KOPT-K1 (cell line): ENCODE data around the gene FRMPD1.

ENCODE experiments used
- H3K27ac ChIP-seq: fragments of 200-600 bp; sonication (generic); 2 replicates; pipeline ENCODE4 v1.5.1; 2016; ENCODE audit warnings: antibody characterized with exemption, mild to moderate bottlenecking, low read depth, low read length; ENCODE audit not compliant: poor library complexity, severe bottlenecking
- H3K36me3 ChIP-seq: fragments of 200-600 bp; sonication (generic); 2 replicates; pipeline ENCODE4 v1.5.1; 2017; ENCODE audit warnings: antibody characterized with exemption, mild to moderate bottlenecking, low read length, moderate library complexity; ENCODE audit not compliant: insufficient read depth
- H3K9me3 ChIP-seq: fragments of 200-600 bp; sonication (generic); 2 replicates; pipeline ENCODE4 v1.5.1; 2017; ENCODE audit warnings: antibody characterized with exemption, low read length, mild to moderate bottlenecking; ENCODE audit not compliant: insufficient read depth, poor library complexity, severe bottlenecking

FRMPD1 gene

GRCh38 chr9:37650299-37650872, 368 bp upstream of the FRMPD1 start:
- Histone ChIP-seq H3K36me3 (no peaks in the 10 kb centered on the region), H3K9me3 (no peaks in the 10 kb centered on the region), H3K27ac (no peak overlapping the region)

DNA sequence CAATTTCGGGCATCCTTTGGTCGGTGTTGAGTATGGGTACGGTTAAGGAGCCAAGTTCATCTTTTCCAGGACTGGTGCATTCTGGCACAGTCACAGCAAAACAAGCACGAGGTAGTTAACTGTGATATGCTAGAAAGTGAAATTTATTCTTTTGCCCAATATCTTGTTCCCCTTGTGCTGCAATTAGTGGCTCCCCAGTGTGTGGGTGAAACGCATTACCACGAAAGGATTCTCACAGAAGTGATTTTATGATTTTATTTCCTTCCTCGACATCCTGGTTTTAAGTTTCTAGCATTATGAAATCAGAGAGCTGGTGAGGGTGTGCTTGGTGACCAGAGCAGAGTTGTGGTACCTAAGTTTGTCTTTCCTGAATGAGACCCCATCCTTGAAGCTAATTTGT, 1.5 kb downstream of the FRMPD1 start:
- Histone ChIP-seq H3K27ac (no peak overlapping the region), H3K36me3 (no peaks in the 10 kb centered on the region), H3K9me3 (no peaks in the 10 kb centered on the region)

- Histone ChIP-seq H3K36me3 (no peaks in the 10 kb centered on the region), H3K9me3 (no peaks in the 10 kb centered on the region), H3K27ac (no peak overlapping the region)
Observed at GRCh38 chr9:37653385-37653784, 2.6 kb downstream of the FRMPD1 start.

DNA sequence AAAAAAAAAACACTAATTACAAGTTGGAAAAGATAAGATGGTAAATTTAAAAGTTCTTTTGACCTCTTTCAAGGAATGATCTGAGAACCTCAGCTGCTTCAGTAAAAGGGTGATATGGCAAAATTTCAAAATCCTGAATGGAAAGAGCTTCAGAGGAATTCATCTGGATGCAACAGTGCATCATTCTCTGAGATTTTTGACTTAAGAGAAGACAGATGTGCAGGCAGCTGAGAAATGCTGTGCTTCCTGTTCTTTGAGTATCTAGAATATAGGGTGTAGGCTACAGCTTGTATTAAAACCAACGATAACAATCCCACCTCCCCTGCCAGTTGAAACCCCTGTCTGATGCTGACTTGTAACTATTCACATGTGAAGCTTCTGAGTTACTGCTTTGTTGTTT, 6.2 kb downstream of the FRMPD1 start:
- Histone ChIP-seq H3K27ac (no peak overlapping the region), H3K9me3 (no peaks in the 10 kb centered on the region), H3K36me3 (no peaks in the 10 kb centered on the region)

GRCh38 chr9:37660691-37661090, 9.9 kb downstream of the FRMPD1 start:
- H3K36me3 ChIP-seq = no peaks in the 10 kb centered on the region

DNA sequence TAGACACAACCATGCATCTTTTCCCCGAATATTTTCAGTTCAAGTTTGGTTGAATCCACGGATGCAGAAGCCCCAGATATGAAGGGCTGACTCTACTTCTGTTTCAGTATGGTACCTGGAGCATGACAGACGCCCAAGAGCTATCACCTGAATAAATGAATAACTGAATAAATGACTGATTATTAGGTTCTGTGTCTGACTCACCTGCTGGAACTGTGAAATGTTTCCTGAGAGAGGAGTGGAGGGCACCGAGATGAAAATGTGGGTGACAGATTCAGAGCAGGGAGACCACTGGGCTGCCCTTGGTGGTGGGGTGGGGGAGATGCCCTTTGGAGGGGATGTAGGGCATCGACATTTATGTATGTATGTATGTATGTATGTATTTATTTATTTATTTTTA, 13.2 kb downstream of the FRMPD1 start:
- Histone ChIP-seq H3K36me3 (no peaks in the 10 kb centered on the region), H3K9me3 (no peaks in the 10 kb centered on the region), H3K27ac (no peak overlapping the region)

More at GRCh38 chr9:37660691-37661090, 9.9 kb downstream of the FRMPD1 start:
- Histone ChIP-seq H3K9me3 (no peaks in the 10 kb centered on the region), H3K27ac (no peak overlapping the region)

- Histone ChIP-seq H3K27ac (no peak overlapping the region), H3K36me3 (no peaks in the 10 kb centered on the region), H3K9me3 (no peaks in the 10 kb centered on the region)
Observed at GRCh38 chr9:37667706-37668105, 17.0 kb downstream of the FRMPD1 start.

GRCh38 chr9:37668116-37668601, 17.4 kb downstream of the FRMPD1 start:
- no peaks in the 10 kb centered on the region for H3K36me3 ChIP-seq
- no peak overlapping the region for H3K27ac ChIP-seq
- H3K9me3 ChIP-seq = no peaks in the 10 kb centered on the region

- no peaks in the 10 kb centered on the region for H3K9me3 ChIP-seq
- no peak overlapping the region for H3K27ac ChIP-seq
- H3K36me3 ChIP-seq = no peaks in the 10 kb centered on the region
Observed at GRCh38 chr9:37669232-37669631, 18.5 kb downstream of the FRMPD1 start.

GRCh38 chr9:37675661-37676060, 24.9 kb downstream of the FRMPD1 start:
- H3K27ac ChIP-seq = no peak overlapping the region
- H3K9me3 ChIP-seq = no peaks in the 10 kb centered on the region
- no peaks in the 10 kb centered on the region for H3K36me3 ChIP-seq

- H3K27ac ChIP-seq = no peak overlapping the region
- H3K36me3 ChIP-seq = no peaks in the 10 kb centered on the region
- H3K9me3 ChIP-seq = no peaks in the 10 kb centered on the region
Observed at GRCh38 chr9:37676411-37676830, 25.7 kb downstream of the FRMPD1 start.

GRCh38 chr9:37677435-37677834, 26.7 kb downstream of the FRMPD1 start:
- H3K9me3 ChIP-seq = no peaks in the 10 kb centered on the region
- no peaks in the 10 kb centered on the region for H3K36me3 ChIP-seq
- no peak overlapping the region for H3K27ac ChIP-seq

DNA sequence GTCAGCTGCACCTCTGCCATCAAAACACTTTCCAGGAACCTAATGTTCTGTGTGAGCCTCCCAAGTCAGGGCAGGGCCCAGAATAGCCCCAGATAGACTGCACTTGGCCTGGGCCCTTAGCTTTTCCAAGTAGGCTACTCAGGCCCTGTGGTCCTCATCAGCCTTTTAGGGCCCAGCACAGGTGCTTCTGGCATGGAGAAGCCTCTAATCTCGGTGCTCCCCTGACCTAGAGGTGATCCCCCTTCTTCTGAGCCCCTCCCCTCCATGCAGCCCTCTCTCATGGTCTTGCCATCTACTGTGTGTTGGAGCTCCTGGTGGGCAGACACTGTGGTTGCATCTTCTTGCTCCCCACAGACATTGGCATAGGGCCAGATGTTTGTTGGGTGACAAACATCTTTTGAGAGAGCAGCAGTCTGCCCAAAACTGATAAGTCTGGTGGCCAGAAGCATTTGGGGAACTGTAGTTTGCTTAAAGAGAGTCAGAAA, 28.1 kb downstream of the FRMPD1 start:
- Histone ChIP-seq H3K9me3 (no peaks in the 10 kb centered on the region), H3K36me3 (no peaks in the 10 kb centered on the region)

GRCh38 chr9:37679649-37680402, 29.1 kb downstream of the FRMPD1 start:
- Histone ChIP-seq H3K9me3 (no peaks in the 10 kb centered on the region), H3K36me3 (no peaks in the 10 kb centered on the region), H3K27ac (no peak overlapping the region)

More for the DNA sequence above, 28.1 kb downstream of the FRMPD1 start:
- H3K27ac ChIP-seq = no peak overlapping the region

DNA sequence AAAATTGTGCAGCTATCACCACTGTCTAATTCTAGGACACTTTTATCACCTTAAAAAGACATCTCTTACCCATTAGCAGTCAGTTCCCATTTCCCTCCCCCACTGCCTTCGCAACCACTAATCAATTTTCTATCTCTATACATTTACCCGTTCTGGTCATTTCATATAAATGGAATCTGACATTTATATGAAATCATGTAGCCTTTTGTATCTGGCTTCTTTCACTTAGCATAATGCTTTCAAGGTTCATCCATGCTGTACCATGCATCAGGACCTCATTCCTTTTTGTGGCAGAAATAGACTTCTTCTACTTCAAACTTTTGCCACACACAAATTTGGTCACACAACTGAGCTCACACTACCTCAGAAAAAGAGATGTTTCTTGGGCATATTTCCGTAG, 32.2 kb downstream of the FRMPD1 start:
- Histone ChIP-seq H3K9me3 (no peaks in the 10 kb centered on the region), H3K36me3 (no peaks in the 10 kb centered on the region), H3K27ac (no peak overlapping the region)
